BJ (cell line): ENCODE results near the gene HSH2D. TPM values are rescaled to one million over a fixed set of nuclear protein-coding genes. Genes with fewer than 3 reads are reported as not detected.
A peak's percentile ranks its signal among the peaks of the same experiment; 100 is the strongest.

Experiments
- CTCF ChIA-PET: fragments of 350-600 bp; formaldehyde crosslinking; extraction: SDS; loops from one replicate; lab custom pipeline; 2021; ENCODE audit warnings: antibody characterized with exemption, inconsistent platforms; lab: Yijun Ruan, JAX
- POLR2A ChIA-PET: fragments of 300-600 bp; sonication (Branson Sonifier 250); formaldehyde crosslinking; extraction: SDS; loops from one replicate; lab custom pipeline; 2021; ENCODE audit warnings: antibody characterized with exemption; lab: Charles Lee
- DNase-seq: peaks from one replicate; pipeline ENCODE4 v3.0.0-alpha.2; 2011; ENCODE audit warnings: low read depth
- H3K27me3 ChIP-seq: 2 replicates; pipeline ENCODE4 v1.6.0; 2011; ENCODE audit warnings: low read length; ENCODE audit not compliant: control insufficient read depth, insufficient read depth
- H3K36me3 ChIP-seq: 2 replicates; pipeline ENCODE4 v1.5.1; 2011; ENCODE audit warnings: low read length; ENCODE audit not compliant: control insufficient read depth, insufficient read depth
- H3K4me3 ChIP-seq: 2 replicates; pipeline ENCODE4 v1.5.1; 2011; ENCODE audit warnings: low read depth, mild to moderate bottlenecking, control low read depth, low read length
- CTCF ChIP-seq: IDR thresholded peaks from 2 replicates; pipeline ENCODE4 v1.5.1; 2011; ENCODE audit warnings: low read depth, mild to moderate bottlenecking, control low read depth, inconsistent platforms, low read length, moderate library complexity; ENCODE audit not compliant: insufficient read depth
- polyA plus RNA-seq: library from polyadenylated mRNA; depleted of rRNA; stranded (reverse); fragments of >200 nt; gene quantifications from 2 replicates; pipeline ENCODE4 v1.2.3, GENCODE V29; 2011

HSH2D gene
- polyA plus RNA-seq, 1 experiment, result not detected

GRCh38 chr19:16191216-16191908, 47.9 kb downstream of the HSH2D start:
- no peak for TF ChIP-seq CTCF
- peaks cover 18% of the 10 kb centered on the region for H3K36me3 ChIP-seq
- POLR2A ChIA-PET, result no interaction called here
- H3K27me3 ChIP-seq, result no peaks in the 10 kb centered on the region
- CTCF ChIA-PET, result no interaction called here
- DNase-seq, result no peak
- H3K4me3 ChIP-seq, result no peak overlapping the region

- peaks cover 18% of the 10 kb centered on the region for H3K36me3 ChIP-seq
- no peak for TF ChIP-seq CTCF
- CTCF ChIA-PET, result interaction anchor here (2.5 kb wide), 1 partner anchor 152 kb away, joined by 11 read pairs; no protein-coding TSS in a partner anchor
- DNase-seq, result no peak
- H3K27me3 ChIP-seq, result no peaks in the 10 kb centered on the region
- POLR2A ChIA-PET, result no interaction called here
- no peak overlapping the region for H3K4me3 ChIP-seq
Measured at GRCh38 chr19:16193466-16193865, 50.0 kb downstream of the HSH2D start.

GRCh38 chr19:16197188-16197621, 53.7 kb downstream of the HSH2D start:
- ChIA-PET CTCF (interaction anchor here (1.5 to 1.8 kb wide), 3 partner anchors 15 to 156 kb away, joined by 3 to 4 read pairs (median 4); no protein-coding TSS in a partner anchor), POLR2A (no interaction called here)
- no peak for TF ChIP-seq CTCF
- DNase-seq, result peak; percentile 82
- no peaks in the 10 kb centered on the region for H3K27me3 ChIP-seq
- peaks cover 8% of the 10 kb centered on the region for H3K36me3 ChIP-seq
- H3K4me3 ChIP-seq, result peak overlapping the region; percentile 100

- H3K27me3 ChIP-seq, result no peaks in the 10 kb centered on the region
- TF ChIP-seq CTCF, result no peak
- POLR2A ChIA-PET, result interaction anchor here (0.5 to 0.6 kb wide), 2 partner anchors 9 to 119 kb away, joined by 3 read pairs; no protein-coding TSS in a partner anchor
- DNase-seq, result peak; percentile 93
- peaks cover 6% of the 10 kb centered on the region for H3K36me3 ChIP-seq
- CTCF ChIA-PET, result interaction anchor here (0.6 to 1.8 kb wide), 5 partner anchors 13 to 167 kb away, joined by 3 to 5 read pairs (median 4); partner anchors contain the start of gene FAM32A
- H3K4me3 ChIP-seq, result peak within 1 kb of the TSS; percentile 100
Measured at GRCh38 chr19:16197622-16198369, 54.3 kb downstream of the HSH2D start, which contains the start of gene AP1M1. AP1M1 (plus strand) TSS chr19:16197911; CDS start chr19:16198027, 116 bp downstream.

GRCh38 chr19:16198370-16198651, 54.8 kb downstream of the HSH2D start:
- no peaks in the 10 kb centered on the region for H3K27me3 ChIP-seq
- H3K4me3 ChIP-seq, result peak overlapping the region; percentile 100
- CTCF ChIA-PET, result interaction anchor here (0.6 to 1.8 kb wide), 6 partner anchors 13 to 185 kb away, joined by 3 to 5 read pairs (median 4); partner anchors contain the start of gene FAM32A
- DNase-seq, result no peak
- TF ChIP-seq CTCF, result no peak
- POLR2A ChIA-PET, result interaction anchor here (0.5 to 0.6 kb wide), 2 partner anchors 10 to 119 kb away, joined by 3 read pairs; no protein-coding TSS in a partner anchor
- peaks cover 8% of the 10 kb centered on the region for H3K36me3 ChIP-seq
